Measurements from ENCODE around the gene CDH23. TPM values are rescaled to one million over a fixed set of nuclear protein-coding genes. Genes with fewer than 3 reads are reported as not detected.

CDH23 gene
- total RNA-seq, 1 donor from 2014 or later, result not detected

GRCh38 chr10:71657604-71658466 lies 261.1 kb downstream of the CDH23 start:
- peaks cover 4% of the 10 kb centered on the region for H3K27me3 ChIP-seq (ENCODE audit: control insufficient read depth, insufficient read depth, low read length)
- H3K4me3 ChIP-seq (ENCODE audit: low read depth, low read length), result no peak overlapping the region
- no peak for FAIRE-seq
- H3K36me3 ChIP-seq (ENCODE audit: control insufficient read depth, insufficient read depth, low read length), result no peaks in the 10 kb centered on the region
- no peak for DNase-seq (ENCODE audit: low read depth)
- no peak for TF ChIP-seq CTCF (IDR thresholded peaks at IDR 0.05; ENCODE audit: insufficient read depth, low read length, severe bottlenecking)

- TF ChIP-seq CTCF (IDR thresholded peaks at IDR 0.05; ENCODE audit: insufficient read depth, low read length, severe bottlenecking), result no peak
- FAIRE-seq (no peak), DNase-seq (ENCODE audit: low read depth) (no peak)
- Histone ChIP-seq H3K4me3 (ENCODE audit: low read depth, low read length) (no peak overlapping the region), H3K36me3 (ENCODE audit: control insufficient read depth, insufficient read depth, low read length) (no peaks in the 10 kb centered on the region), H3K27me3 (ENCODE audit: control insufficient read depth, insufficient read depth, low read length) (peaks cover 4% of the 10 kb centered on the region)
Measured at GRCh38 chr10:71658467-71658745, 261.7 kb downstream of the CDH23 start.

- no peak for DNase-seq (ENCODE audit: low read depth)
- peaks cover 4% of the 10 kb centered on the region for H3K27me3 ChIP-seq (ENCODE audit: control insufficient read depth, insufficient read depth, low read length)
- no peak for FAIRE-seq
- no peak overlapping the region for H3K4me3 ChIP-seq (ENCODE audit: low read depth, low read length)
- no peak for TF ChIP-seq CTCF (IDR thresholded peaks at IDR 0.05; ENCODE audit: insufficient read depth, low read length, severe bottlenecking)
- H3K36me3 ChIP-seq (ENCODE audit: control insufficient read depth, insufficient read depth, low read length), result no peaks in the 10 kb centered on the region
Measured at GRCh38 chr10:71659111-71659634, 262.5 kb downstream of the CDH23 start.

GRCh38 chr10:71659737-71660136 lies 263.0 kb downstream of the CDH23 start:
- Histone ChIP-seq H3K36me3 (ENCODE audit: control insufficient read depth, insufficient read depth, low read length) (no peaks in the 10 kb centered on the region), H3K4me3 (ENCODE audit: low read depth, low read length) (no peak overlapping the region), H3K27me3 (ENCODE audit: control insufficient read depth, insufficient read depth, low read length) (peaks cover 4% of the 10 kb centered on the region)
- TF ChIP-seq CTCF (IDR thresholded peaks at IDR 0.05; ENCODE audit: insufficient read depth, low read length, severe bottlenecking), result no peak
- DNase-seq (ENCODE audit: low read depth) (no peak), FAIRE-seq (no peak)

- H3K4me3 ChIP-seq (ENCODE audit: low read depth, low read length), result no peak overlapping the region
- FAIRE-seq, result no peak
- peaks cover 2% of the 10 kb centered on the region for H3K27me3 ChIP-seq (ENCODE audit: control insufficient read depth, insufficient read depth, low read length)
- H3K36me3 ChIP-seq (ENCODE audit: control insufficient read depth, insufficient read depth, low read length), result no peaks in the 10 kb centered on the region
- no peak for DNase-seq (ENCODE audit: low read depth)
- TF ChIP-seq CTCF (IDR thresholded peaks at IDR 0.05; ENCODE audit: insufficient read depth, low read length, severe bottlenecking), result no peak
Measured at GRCh38 chr10:71660313-71660712, 263.6 kb downstream of the CDH23 start.
